IMR-90 (cell line): Measurements from ENCODE around the gene PSD2. TPM values are rescaled to one million over a fixed set of nuclear protein-coding genes. Genes with fewer than 3 reads are reported as not detected.

Source experiments
- ATAC-seq: fragments of 200-7000 bp; cut with Tn5 transposase; 2 replicates; pipeline ENCODE4 v1.9.1; 2020; ENCODE audit warnings: low read depth, mild to moderate bottlenecking, moderate library complexity
- BruUV-seq: library from RNA; stranded (reverse); fragments of 400-500 nt; replicated peaks from 2 replicates; lab custom pipeline; 2021; lab: Mats Ljungman, UMichigan
- CTCF ChIA-PET: fragments of 300-600 bp; formaldehyde crosslinking; extraction: SDS; loops from one replicate; lab custom pipeline; 2021; ENCODE audit warnings: antibody characterized with exemption; lab: Yijun Ruan, JAX
- POLR2A ChIA-PET: fragments of 300-600 bp; sonication (Branson Sonifier 250); formaldehyde crosslinking; loops from one replicate; lab custom pipeline; 2022; ENCODE audit warnings: antibody characterized with exemption; ENCODE audit not compliant: unreplicated experiment; lab: Charles Lee
- DNase-seq: peaks from one replicate; pipeline ENCODE4 v3.0.0; 2013
- H2AFZ ChIP-seq: replicated peaks from 2 replicates; pipeline ENCODE3; 2013; ENCODE audit warnings: low read length, mild to moderate bottlenecking; ENCODE audit not compliant: poor library complexity
- H2AK5ac ChIP-seq: 2 replicates; pipeline ENCODE4 v1.6.1; 2013; ENCODE audit warnings: low read depth, low read length, inconsistent platforms
- H2AK9ac ChIP-seq: replicated peaks from 2 replicates; pipeline ENCODE3; 2013; ENCODE audit warnings: mild to moderate bottlenecking, low read depth, low read length, moderate library complexity; ENCODE audit not compliant: poor library complexity
- H2BK120ac ChIP-seq: 2 replicates; pipeline ENCODE4 v1.6.1; 2013; ENCODE audit warnings: low read depth, low read length, inconsistent platforms
- H2BK15ac ChIP-seq: 3 replicates; pipeline ENCODE4 v1.6.1; 2013; ENCODE audit warnings: low read depth, low read length, inconsistent platforms
- H2BK20ac ChIP-seq: 2 replicates; pipeline ENCODE4 v1.6.1; 2013; ENCODE audit warnings: low read depth, mild to moderate bottlenecking, inconsistent platforms, low read length, moderate library complexity
- H2BK5ac ChIP-seq: 2 replicates; pipeline ENCODE4 v1.6.1; 2013; ENCODE audit warnings: mild to moderate bottlenecking, low read depth, low read length, inconsistent platforms; ENCODE audit not compliant: poor library complexity, severe bottlenecking
- H3K14ac ChIP-seq: replicated peaks from 2 replicates; pipeline ENCODE4 v1.6.1; 2013; ENCODE audit warnings: low read depth, low read length, inconsistent platforms
- H3K18ac ChIP-seq: 2 replicates; pipeline ENCODE4 v1.6.1; 2013; ENCODE audit warnings: low read depth, low read length, control low read depth
- H3K23ac ChIP-seq: 2 replicates; pipeline ENCODE4 v1.6.1; 2013; ENCODE audit warnings: low read depth, low read length, inconsistent platforms
- H3K27ac ChIP-seq: 2 replicates; pipeline ENCODE4 v1.5.1; 2013; ENCODE audit warnings: mild to moderate bottlenecking, control low read depth, low read length; ENCODE audit not compliant: insufficient read depth
- H3K27me3 ChIP-seq: 2 replicates; pipeline ENCODE4 v1.6.1; 2013; ENCODE audit warnings: low read length; ENCODE audit not compliant: control insufficient read depth, insufficient read depth
- H3K36me3 ChIP-seq: 2 replicates; pipeline ENCODE4 v1.6.1; 2013; ENCODE audit warnings: low read length, mixed read lengths; ENCODE audit not compliant: control insufficient read depth, insufficient read depth
- H3K4ac ChIP-seq: 2 replicates; pipeline ENCODE4 v1.6.1; 2013; ENCODE audit warnings: low read depth, low read length, inconsistent platforms
- H3K4me1 ChIP-seq: 2 replicates; pipeline ENCODE4 v1.6.1; 2013; ENCODE audit warnings: low read length, mixed read lengths; ENCODE audit not compliant: control insufficient read depth, insufficient read depth
- H3K4me2 ChIP-seq: 2 replicates; pipeline ENCODE4 v1.6.1; 2013; ENCODE audit warnings: low read depth, mild to moderate bottlenecking, control low read depth, low read length, moderate library complexity
- H3K4me3 ChIP-seq: 2 replicates; pipeline ENCODE4 v1.5.1; 2013; ENCODE audit warnings: low read depth, mild to moderate bottlenecking, control low read depth, low read length, moderate library complexity; ENCODE audit not compliant: insufficient read depth
- H3K56ac ChIP-seq: 2 replicates; pipeline ENCODE4 v1.6.1; 2013; ENCODE audit warnings: low read length, inconsistent platforms; ENCODE audit not compliant: insufficient read depth; ENCODE audit errors: extremely low read depth
- H3K79me1 ChIP-seq, 2 experiments: 2 replicates each; pipeline ENCODE4 v1.6.1; 2013; ENCODE audit warnings: low read length in 2 of 2, inconsistent platforms in 1 of 2, low read depth in 1 of 2
- H3K9ac ChIP-seq: 2 replicates; pipeline ENCODE4 v1.6.1; 2013; ENCODE audit warnings: low read depth, low read length, control low read depth
- H3K9me1 ChIP-seq: 2 replicates; pipeline ENCODE4 v1.6.1; 2013; ENCODE audit warnings: low read length, inconsistent platforms; ENCODE audit not compliant: insufficient read depth
- H3K9me3 ChIP-seq: 2 replicates; pipeline ENCODE4 v1.6.1; 2013; ENCODE audit warnings: low read length; ENCODE audit not compliant: control insufficient read depth, insufficient read depth
- H4K20me1 ChIP-seq: 2 replicates; pipeline ENCODE4 v1.6.1; 2013; ENCODE audit warnings: low read length, inconsistent platforms; ENCODE audit not compliant: insufficient read depth
- H4K5ac ChIP-seq: 2 replicates; pipeline ENCODE4 v1.6.1; 2013; ENCODE audit warnings: mild to moderate bottlenecking, low read depth, low read length, control low read depth
- H4K8ac ChIP-seq, 2 experiments: 2 replicates each; pipeline ENCODE4 v1.6.1; 2013; ENCODE audit warnings: low read depth in 2 of 2, low read length in 2 of 2, control low read depth in 1 of 2, inconsistent platforms in 1 of 2
- H4K91ac ChIP-seq: 2 replicates; pipeline ENCODE4 v1.6.1; 2013; ENCODE audit warnings: low read depth, low read length, inconsistent platforms; ENCODE audit not compliant: insufficient read depth
- BHLHE40 ChIP-seq: fragments of 150-350 bp; IDR thresholded peaks from 2 replicates; pipeline ENCODE4 v1.6.1; 2016; ENCODE audit warnings: mild to moderate bottlenecking, low read depth, low read length
- CEBPB ChIP-seq: IDR thresholded peaks from 2 replicates; pipeline ENCODE4 v1.6.1; 2012; ENCODE audit warnings: low read depth, low read length, improper control_type of control experiment
- CHD1 ChIP-seq: IDR thresholded peaks from 2 replicates; pipeline ENCODE4 v1.6.1; 2012; ENCODE audit warnings: low read depth, low read length, improper control_type of control experiment
- FOS ChIP-seq: fragments of 150-350 bp; IDR thresholded peaks from 2 replicates; pipeline ENCODE4 v1.6.1; 2016; ENCODE audit warnings: low read depth, low read length
- MAFK ChIP-seq: IDR thresholded peaks from 2 replicates; pipeline ENCODE4 v1.6.1; 2012; ENCODE audit warnings: low read depth, low read length, improper control_type of control experiment
- MAZ ChIP-seq: IDR thresholded peaks from 2 replicates; pipeline ENCODE4 v1.6.1; 2012; ENCODE audit warnings: low read depth, mild to moderate bottlenecking, low read length, improper control_type of control experiment, moderate library complexity, borderline replicate concordance
- NFE2L2 ChIP-seq: fragments of 150-350 bp; IDR thresholded peaks from 2 replicates; pipeline ENCODE4 v1.6.1; 2016; ENCODE audit warnings: low read depth, mild to moderate bottlenecking, low read length
- POLR2A ChIP-seq: IDR thresholded peaks from 2 replicates; pipeline ENCODE4 v1.6.1; 2012; ENCODE audit warnings: mild to moderate bottlenecking, low read depth, low read length
- RAD21 ChIP-seq: IDR thresholded peaks from 2 replicates; pipeline ENCODE4 v1.6.1; 2012; ENCODE audit warnings: low read length, improper control_type of control experiment
- RFX5 ChIP-seq: IDR thresholded peaks from 2 replicates; pipeline ENCODE4 v1.8.0; 2012; ENCODE audit warnings: low read depth, mild to moderate bottlenecking, low read length, moderate library complexity
- SMC3 ChIP-seq: fragments of 150-350 bp; IDR thresholded peaks from 2 replicates; pipeline ENCODE4 v1.6.1; 2016; ENCODE audit warnings: low read depth, mild to moderate bottlenecking, antibody characterized with exemption, low read length, moderate library complexity
- WGBS, 2 experiments: methylation state at CpG; one replicate each; pipeline versions ENCODE4 v1.1.5 to v1.1.7; 2013; ENCODE audit warnings: missing lambda C conversion rate in 2 of 2; ENCODE audit not compliant: insufficient read length in 1 of 2; ENCODE audit errors: extremely low coverage in 2 of 2; 5-methylcytosine and 5-hydroxymethylcytosine counted together
- dilution Hi-C: fragments of 300-500 bp; cut with HindIII; formaldehyde crosslinking; loops from one replicate; pipeline ENCODE4 v1.14.3; 2018; ENCODE audit warnings: low sequenced_read_pairs; ENCODE audit not compliant: unreplicated experiment
- in situ Hi-C: fragments of 300-500 bp; cut with MboI; formaldehyde crosslinking; loops from 3 replicates; pipeline ENCODE4 v1.14.3; 2019; ENCODE audit warnings: low sequenced_read_pairs, inconsistent platforms, mixed read lengths
- intact Hi-C: fragments of 100-400 bp; cut with micrococcal nuclease; formaldehyde crosslinking; loops from 2 replicates; pipeline ENCODE4 v1.10.0; 2022
- polyA plus RNA-seq, 3 experiments: library from polyadenylated mRNA; depleted of rRNA; stranded (reverse); fragments of >200 nt; gene quantifications; 2 replicates each; pipeline ENCODE4 v1.2.3, GENCODE V29; 2012; ENCODE audit warnings: low replicate concordance in 1 of 3
- total RNA-seq: library from RNA; depleted of rRNA; stranded (reverse); fragments of >200 nt; gene quantifications from 2 replicates; pipeline ENCODE4 v1.2.3, GENCODE V29; 2012
- TF ChIP-seq, protein P1 (sequence below): fragments of 150-350 bp; IDR thresholded peaks from 2 replicates; pipeline ENCODE4 v1.6.1; 2017; ENCODE audit warnings: mild to moderate bottlenecking, antibody characterized with exemption, low read length, low read depth
- TF ChIP-seq, protein P2 (sequence below): fragments of 150-350 bp; IDR thresholded peaks from 2 replicates; pipeline ENCODE4 v1.6.1; 2016; ENCODE audit warnings: low read depth, mild to moderate bottlenecking, low read length, moderate library complexity, borderline replicate concordance
- TF ChIP-seq, protein P3 (sequence below): conservative IDR thresholded peaks from 2 replicates; pipeline ENCODE4 v1.5.1; 2012; ENCODE audit warnings: mild to moderate bottlenecking, low read depth, low read length, improper control_type of control experiment

PSD2 gene
- total and polyA plus RNA-seq, 2 of the 4 experiments (the other 2 are of a cell fraction): 0.05 TPM; not detected in 1

DNA sequence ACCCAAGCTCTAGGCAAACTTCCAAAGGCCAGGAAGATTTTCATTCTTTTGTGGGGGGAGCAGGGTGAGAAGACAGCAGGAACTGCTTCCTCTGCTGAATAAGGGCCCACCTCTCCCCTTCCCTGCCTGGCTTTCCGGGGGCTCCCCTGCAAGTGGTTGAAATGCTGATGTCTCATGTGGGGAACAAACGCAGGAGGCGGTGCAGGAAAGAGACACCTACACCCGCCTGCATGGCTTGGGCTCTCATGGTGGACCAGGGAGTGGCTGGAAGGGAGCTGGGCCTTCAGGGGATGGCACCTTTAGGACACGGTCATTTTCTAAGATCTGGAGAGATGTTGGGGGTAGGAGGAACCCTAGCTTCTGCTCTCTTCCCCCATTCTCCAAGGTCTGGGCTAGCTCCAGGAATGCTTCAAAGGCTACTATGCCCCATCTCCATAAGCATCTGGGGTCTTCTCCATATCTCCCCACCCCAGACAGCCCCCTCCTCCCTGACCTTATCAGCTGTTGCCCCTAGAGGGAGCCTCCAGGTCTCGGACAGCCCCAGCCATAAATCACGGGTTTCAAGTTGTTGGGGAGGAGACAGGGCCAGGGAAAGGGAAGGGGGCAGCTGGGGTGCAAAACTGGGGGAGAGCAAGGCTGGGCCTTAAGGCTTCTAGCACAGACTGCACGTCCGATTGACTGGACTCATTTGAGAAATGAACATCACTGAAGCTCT is 76.6 kb downstream of the PSD2 start:
- Histone ChIP-seq H2AK5ac (no peak overlapping the region), H3K9me3 (no peaks in the 10 kb centered on the region), H3K79me1 (no peaks in the 10 kb centered on the region), H3K36me3 (no peaks in the 10 kb centered on the region), H3K4me2 (no peak overlapping the region), H3K27ac (no peak overlapping the region), H3K14ac (no peak overlapping the region), H3K9ac (no peak overlapping the region), H3K4me3 (no peak overlapping the region), H3K9me1 (no peaks in the 10 kb centered on the region), H3K56ac (no peak overlapping the region), H2BK120ac (no peak overlapping the region), H2AK9ac (no peak overlapping the region), H4K8ac (no peak overlapping the region), H4K91ac (no peak overlapping the region), H3K23ac (no peak overlapping the region), H4K5ac (no peak overlapping the region), H2BK15ac (no peak overlapping the region), H2BK20ac (no peak overlapping the region), H2AFZ (no peak overlapping the region), H3K27me3 (peaks cover 71% of the 10 kb centered on the region), H3K18ac (no peak overlapping the region), H3K4me1 (no peaks in the 10 kb centered on the region; the same call in 1 of the 2 replicates), H3K4ac (no peak overlapping the region), H2BK5ac (no peak overlapping the region), H4K20me1 (no peaks in the 10 kb centered on the region)
- intact Hi-C loops (no loop called here), in situ Hi-C loops (no loop called here), dilution Hi-C loops (no loop called here)
- ChIA-PET CTCF (interaction anchor here (1.1 kb wide), 1 partner anchor 84 kb away, joined by 3 read pairs; no protein-coding TSS in a partner anchor), POLR2A (no interaction called here)
- WGBS, 2 experiments: 30% methylated on average over 2 of the region's 9 CpGs; no CpG with 5 or more reads in 1 of the 2 experiments
- ATAC-seq (no peak), DNase-seq (no peak)
- TF ChIP-seq, protein P1, sequence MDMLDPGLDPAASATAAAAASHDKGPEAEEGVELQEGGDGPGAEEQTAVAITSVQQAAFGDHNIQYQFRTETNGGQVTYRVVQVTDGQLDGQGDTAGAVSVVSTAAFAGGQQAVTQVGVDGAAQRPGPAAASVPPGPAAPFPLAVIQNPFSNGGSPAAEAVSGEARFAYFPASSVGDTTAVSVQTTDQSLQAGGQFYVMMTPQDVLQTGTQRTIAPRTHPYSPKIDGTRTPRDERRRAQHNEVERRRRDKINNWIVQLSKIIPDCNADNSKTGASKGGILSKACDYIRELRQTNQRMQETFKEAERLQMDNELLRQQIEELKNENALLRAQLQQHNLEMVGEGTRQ: no peak
- no peak for TF ChIP-seq RAD21
- TF ChIP-seq, protein P2, sequence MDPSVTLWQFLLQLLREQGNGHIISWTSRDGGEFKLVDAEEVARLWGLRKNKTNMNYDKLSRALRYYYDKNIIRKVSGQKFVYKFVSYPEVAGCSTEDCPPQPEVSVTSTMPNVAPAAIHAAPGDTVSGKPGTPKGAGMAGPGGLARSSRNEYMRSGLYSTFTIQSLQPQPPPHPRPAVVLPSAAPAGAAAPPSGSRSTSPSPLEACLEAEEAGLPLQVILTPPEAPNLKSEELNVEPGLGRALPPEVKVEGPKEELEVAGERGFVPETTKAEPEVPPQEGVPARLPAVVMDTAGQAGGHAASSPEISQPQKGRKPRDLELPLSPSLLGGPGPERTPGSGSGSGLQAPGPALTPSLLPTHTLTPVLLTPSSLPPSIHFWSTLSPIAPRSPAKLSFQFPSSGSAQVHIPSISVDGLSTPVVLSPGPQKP: no peak
- TF ChIP-seq RFX5: no peak
- no peak for TF ChIP-seq FOS
- TF ChIP-seq BHLHE40: no peak
- no peak for TF ChIP-seq MAFK
- no peak for TF ChIP-seq MAZ
- TF ChIP-seq POLR2A: no peak
- no peak for TF ChIP-seq SMC3
- TF ChIP-seq CHD1: no peak
- no peak for TF ChIP-seq NFE2L2
- TF ChIP-seq CEBPB: no peak
- TF ChIP-seq, protein P3, sequence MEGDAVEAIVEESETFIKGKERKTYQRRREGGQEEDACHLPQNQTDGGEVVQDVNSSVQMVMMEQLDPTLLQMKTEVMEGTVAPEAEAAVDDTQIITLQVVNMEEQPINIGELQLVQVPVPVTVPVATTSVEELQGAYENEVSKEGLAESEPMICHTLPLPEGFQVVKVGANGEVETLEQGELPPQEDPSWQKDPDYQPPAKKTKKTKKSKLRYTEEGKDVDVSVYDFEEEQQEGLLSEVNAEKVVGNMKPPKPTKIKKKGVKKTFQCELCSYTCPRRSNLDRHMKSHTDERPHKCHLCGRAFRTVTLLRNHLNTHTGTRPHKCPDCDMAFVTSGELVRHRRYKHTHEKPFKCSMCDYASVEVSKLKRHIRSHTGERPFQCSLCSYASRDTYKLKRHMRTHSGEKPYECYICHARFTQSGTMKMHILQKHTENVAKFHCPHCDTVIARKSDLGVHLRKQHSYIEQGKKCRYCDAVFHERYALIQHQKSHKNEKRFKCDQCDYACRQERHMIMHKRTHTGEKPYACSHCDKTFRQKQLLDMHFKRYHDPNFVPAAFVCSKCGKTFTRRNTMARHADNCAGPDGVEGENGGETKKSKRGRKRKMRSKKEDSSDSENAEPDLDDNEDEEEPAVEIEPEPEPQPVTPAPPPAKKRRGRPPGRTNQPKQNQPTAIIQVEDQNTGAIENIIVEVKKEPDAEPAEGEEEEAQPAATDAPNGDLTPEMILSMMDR: no peak
- BruUV-seq: no TSS peak
